ENCODE measurements around the gene TMEM218. TPM values are rescaled to one million over a fixed set of nuclear protein-coding genes. Genes with fewer than 3 reads are reported as not detected.
A peak's percentile ranks its signal among the peaks of the same experiment; 100 is the strongest.

TMEM218 gene
- total and polyA plus RNA-seq, 2 donors (not counting 1 experiment from before 2014, with no cell fraction given), result 31.9 to 34.8 TPM

DNA sequence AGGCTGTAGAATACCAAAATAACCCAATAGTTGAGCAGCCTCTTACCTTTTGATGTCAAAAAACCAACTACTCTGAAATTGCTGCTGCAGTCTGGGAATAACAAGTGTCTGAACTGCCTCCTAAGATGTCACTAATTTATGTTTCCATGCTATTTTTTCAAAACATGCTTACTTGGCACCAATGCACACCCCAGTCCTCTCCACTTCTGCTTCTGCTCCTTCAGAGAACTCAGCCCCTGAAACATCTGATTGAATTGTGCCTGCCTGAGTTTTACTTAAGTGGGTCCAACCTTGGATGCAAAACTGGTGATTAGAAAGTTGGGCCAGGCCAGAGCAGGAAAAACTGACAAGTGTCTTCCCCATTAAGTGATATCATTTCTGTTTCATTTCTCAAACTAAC is 24.6 kb upstream of the TMEM218 start:
- Histone ChIP-seq H3K4me3 (replicated peaks in 1 of 4; ENCODE audit: control extremely low read depth in 1 of 4, insufficient read depth in 1 of 4, low read depth in 3 of 4, low read length in 4 of 4) (no peak overlapping the region), H3K27ac (ENCODE audit: insufficient read depth, low read length) (no peak overlapping the region), H3K9me3 (ENCODE audit: control insufficient read depth, insufficient read depth, low read depth, low read length) (no peaks in the 10 kb centered on the region), H3K79me2 (ENCODE audit: control insufficient read depth, insufficient read depth, low read length) (no peaks in the 10 kb centered on the region), H3K36me3 (ENCODE audit: control insufficient read depth, insufficient read depth, low read length) (no peaks in the 10 kb centered on the region), H2AFZ (ENCODE audit: low read length) (no peak overlapping the region), H4K20me1 (ENCODE audit: control insufficient read depth, extremely low read depth, insufficient read depth, low read length) (no peaks in the 10 kb centered on the region), H3K27me3 (ENCODE audit: control insufficient read depth, insufficient read depth, low read length) (peaks cover 9% of the 10 kb centered on the region), H3K4me2 (ENCODE audit: extremely low read depth, insufficient read depth, low read length) (no peak overlapping the region), H3K9ac (ENCODE audit: insufficient read depth, low read length) (no peak overlapping the region), H3K4me1 (ENCODE audit: control insufficient read depth, extremely low read depth, insufficient read depth, low read length) (no peaks in the 10 kb centered on the region)
- DNase-seq (ENCODE audit: low read depth in 2 of 2), result no peak
- TF ChIP-seq, protein P1, sequence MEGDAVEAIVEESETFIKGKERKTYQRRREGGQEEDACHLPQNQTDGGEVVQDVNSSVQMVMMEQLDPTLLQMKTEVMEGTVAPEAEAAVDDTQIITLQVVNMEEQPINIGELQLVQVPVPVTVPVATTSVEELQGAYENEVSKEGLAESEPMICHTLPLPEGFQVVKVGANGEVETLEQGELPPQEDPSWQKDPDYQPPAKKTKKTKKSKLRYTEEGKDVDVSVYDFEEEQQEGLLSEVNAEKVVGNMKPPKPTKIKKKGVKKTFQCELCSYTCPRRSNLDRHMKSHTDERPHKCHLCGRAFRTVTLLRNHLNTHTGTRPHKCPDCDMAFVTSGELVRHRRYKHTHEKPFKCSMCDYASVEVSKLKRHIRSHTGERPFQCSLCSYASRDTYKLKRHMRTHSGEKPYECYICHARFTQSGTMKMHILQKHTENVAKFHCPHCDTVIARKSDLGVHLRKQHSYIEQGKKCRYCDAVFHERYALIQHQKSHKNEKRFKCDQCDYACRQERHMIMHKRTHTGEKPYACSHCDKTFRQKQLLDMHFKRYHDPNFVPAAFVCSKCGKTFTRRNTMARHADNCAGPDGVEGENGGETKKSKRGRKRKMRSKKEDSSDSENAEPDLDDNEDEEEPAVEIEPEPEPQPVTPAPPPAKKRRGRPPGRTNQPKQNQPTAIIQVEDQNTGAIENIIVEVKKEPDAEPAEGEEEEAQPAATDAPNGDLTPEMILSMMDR (conservative IDR thresholded peaks at IDR 0.05 in 1 of 2, IDR thresholded peaks at IDR 0.05 in 1 of 2; ENCODE audit: low read depth in 1 of 2, low read length in 2 of 2), result no peak
- TF ChIP-seq EZH2 (IDR thresholded peaks at IDR 0.05; ENCODE audit: low read length, missing control alignments), result no peak

- H3K4me1 ChIP-seq (ENCODE audit: control insufficient read depth, extremely low read depth, insufficient read depth, low read length), result peaks cover 6% of the 10 kb centered on the region
- no peak overlapping the region for H3K4me3 ChIP-seq (replicated peaks in 1 of 4; ENCODE audit: control extremely low read depth in 1 of 4, insufficient read depth in 1 of 4, low read depth in 3 of 4, low read length in 4 of 4)
- peaks cover 7% of the 10 kb centered on the region for H3K27me3 ChIP-seq (ENCODE audit: control insufficient read depth, insufficient read depth, low read length)
- H3K27ac ChIP-seq (ENCODE audit: insufficient read depth, low read length), result no peak overlapping the region
- DNase-seq (ENCODE audit: low read depth in 2 of 2), result peak in 1 of 2 donors; percentile 19
- no peaks in the 10 kb centered on the region for H3K79me2 ChIP-seq (ENCODE audit: control insufficient read depth, insufficient read depth, low read length)
- H3K9ac ChIP-seq (ENCODE audit: insufficient read depth, low read length), result no peak overlapping the region
- H3K9me3 ChIP-seq (ENCODE audit: control insufficient read depth, insufficient read depth, low read depth, low read length), result no peaks in the 10 kb centered on the region
- H3K36me3 ChIP-seq (ENCODE audit: control insufficient read depth, insufficient read depth, low read length), result no peaks in the 10 kb centered on the region
- no peak for TF ChIP-seq EZH2 (IDR thresholded peaks at IDR 0.05; ENCODE audit: low read length, missing control alignments)
- TF ChIP-seq, protein P1 (conservative IDR thresholded peaks at IDR 0.05 in 1 of 2, IDR thresholded peaks at IDR 0.05 in 1 of 2; ENCODE audit: low read depth in 1 of 2, low read length in 2 of 2), result no peak
- H4K20me1 ChIP-seq (ENCODE audit: control insufficient read depth, extremely low read depth, insufficient read depth, low read length), result no peaks in the 10 kb centered on the region
- H3K4me2 ChIP-seq (ENCODE audit: extremely low read depth, insufficient read depth, low read length), result no peak overlapping the region
- no peak overlapping the region for H2AFZ ChIP-seq (ENCODE audit: low read length)
Observed at GRCh38 chr11:125132596-125132995, 21.2 kb upstream of the TMEM218 start.

DNA sequence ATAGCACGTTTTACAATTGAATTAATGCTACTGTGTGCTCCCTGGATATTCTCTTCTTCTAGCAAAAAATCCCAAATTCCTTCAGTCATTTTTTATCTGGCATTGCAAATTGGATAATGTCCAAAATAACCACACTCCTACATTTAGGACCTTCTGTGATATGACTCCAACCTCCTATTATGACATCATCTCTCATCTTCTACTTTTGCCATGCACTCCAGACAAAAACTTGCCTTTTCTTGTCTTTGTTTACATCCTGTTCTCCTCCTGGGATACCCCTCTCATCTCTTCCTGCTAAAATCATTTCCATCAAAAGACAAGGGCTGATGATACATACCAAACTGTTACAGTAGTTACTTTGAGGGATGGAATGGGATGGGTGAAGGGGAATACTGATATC is 20.6 kb upstream of the TMEM218 start:
- Histone ChIP-seq H3K36me3 (ENCODE audit: control insufficient read depth, insufficient read depth, low read length) (no peaks in the 10 kb centered on the region), H3K27me3 (ENCODE audit: control insufficient read depth, insufficient read depth, low read length) (peaks cover 7% of the 10 kb centered on the region), H3K4me1 (ENCODE audit: control insufficient read depth, extremely low read depth, insufficient read depth, low read length) (peaks cover 6% of the 10 kb centered on the region), H3K79me2 (ENCODE audit: control insufficient read depth, insufficient read depth, low read length) (no peaks in the 10 kb centered on the region), H2AFZ (ENCODE audit: low read length) (no peak overlapping the region), H4K20me1 (ENCODE audit: control insufficient read depth, extremely low read depth, insufficient read depth, low read length) (no peaks in the 10 kb centered on the region), H3K27ac (ENCODE audit: insufficient read depth, low read length) (no peak overlapping the region), H3K4me2 (ENCODE audit: extremely low read depth, insufficient read depth, low read length) (no peak overlapping the region), H3K9me3 (ENCODE audit: control insufficient read depth, insufficient read depth, low read depth, low read length) (no peaks in the 10 kb centered on the region), H3K4me3 (replicated peaks in 1 of 4; ENCODE audit: control extremely low read depth in 1 of 4, insufficient read depth in 1 of 4, low read depth in 3 of 4, low read length in 4 of 4) (no peak overlapping the region), H3K9ac (ENCODE audit: insufficient read depth, low read length) (no peak overlapping the region)
- peak in 1 of 2 donors; percentile 22 for DNase-seq (ENCODE audit: low read depth in 2 of 2)
- TF ChIP-seq, protein P1 (conservative IDR thresholded peaks at IDR 0.05 in 1 of 2, IDR thresholded peaks at IDR 0.05 in 1 of 2; ENCODE audit: low read depth in 1 of 2, low read length in 2 of 2), result no peak
- TF ChIP-seq EZH2 (IDR thresholded peaks at IDR 0.05; ENCODE audit: low read length, missing control alignments), result no peak
